HG03520 (cell line): ENCODE measurements around the gene SAMM50.

ENCODE experiments used
- ATAC-seq: cut with Tn5 transposase; IDR thresholded peaks from one replicate; pipeline ENCODE4 v1.9.1; 2021; ENCODE audit warnings: mild to moderate bottlenecking, moderate library complexity; ENCODE audit not compliant: unreplicated experiment

The SAMM50 gene

DNA sequence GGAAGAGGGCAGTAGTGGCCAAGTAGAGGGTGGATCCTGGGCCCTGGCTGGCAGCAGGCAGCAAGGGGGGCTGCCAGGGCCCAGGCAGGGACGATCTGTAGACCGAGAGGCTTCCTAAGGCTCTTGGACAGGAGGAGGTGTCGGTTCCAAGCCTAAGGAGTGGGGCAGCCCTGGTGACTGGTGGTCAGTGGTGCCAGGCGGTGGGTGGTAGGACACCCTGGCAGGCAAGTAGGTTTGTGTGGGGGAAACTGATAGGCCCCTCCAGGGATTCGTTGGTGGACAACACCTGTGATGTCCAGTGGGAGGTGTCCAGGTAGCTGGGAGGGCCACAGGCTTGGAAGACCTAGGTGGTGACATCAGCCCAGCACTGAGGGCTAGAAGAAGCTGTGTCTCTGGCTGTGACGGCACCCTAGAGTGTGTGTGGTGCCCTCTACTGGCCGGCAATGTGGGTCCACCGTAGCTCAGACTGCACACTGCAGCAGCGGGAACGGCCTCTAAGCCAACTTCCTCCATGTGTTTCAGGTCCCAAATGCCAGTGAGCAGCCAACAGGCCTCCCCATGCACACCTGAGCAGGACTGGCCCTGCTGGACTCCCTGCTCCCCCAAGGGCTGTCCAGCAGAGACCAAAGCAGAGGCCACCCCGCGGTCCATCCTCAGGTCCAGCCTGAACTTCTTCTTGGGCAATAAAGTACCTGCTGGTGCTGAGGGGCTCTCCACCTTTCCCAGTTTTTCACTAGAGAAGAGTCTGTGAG is 9.4 kb upstream of the SAMM50 start:
- ATAC-seq, result no peak

DNA sequence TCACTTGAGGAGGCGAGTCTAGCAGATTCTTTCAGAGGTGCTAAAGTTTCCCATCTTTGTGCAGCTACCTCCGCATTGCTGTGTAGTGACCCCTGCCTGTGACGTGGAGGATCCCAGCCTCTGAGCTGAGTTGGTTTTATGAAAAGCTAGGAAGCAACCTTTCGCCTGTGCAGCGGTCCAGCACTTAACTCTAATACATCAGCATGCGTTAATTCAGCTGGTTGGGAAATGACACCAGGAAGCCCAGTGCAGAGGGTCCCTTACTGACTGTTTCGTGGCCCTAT is 8.9 kb upstream of the SAMM50 start:
- no peak for ATAC-seq

DNA sequence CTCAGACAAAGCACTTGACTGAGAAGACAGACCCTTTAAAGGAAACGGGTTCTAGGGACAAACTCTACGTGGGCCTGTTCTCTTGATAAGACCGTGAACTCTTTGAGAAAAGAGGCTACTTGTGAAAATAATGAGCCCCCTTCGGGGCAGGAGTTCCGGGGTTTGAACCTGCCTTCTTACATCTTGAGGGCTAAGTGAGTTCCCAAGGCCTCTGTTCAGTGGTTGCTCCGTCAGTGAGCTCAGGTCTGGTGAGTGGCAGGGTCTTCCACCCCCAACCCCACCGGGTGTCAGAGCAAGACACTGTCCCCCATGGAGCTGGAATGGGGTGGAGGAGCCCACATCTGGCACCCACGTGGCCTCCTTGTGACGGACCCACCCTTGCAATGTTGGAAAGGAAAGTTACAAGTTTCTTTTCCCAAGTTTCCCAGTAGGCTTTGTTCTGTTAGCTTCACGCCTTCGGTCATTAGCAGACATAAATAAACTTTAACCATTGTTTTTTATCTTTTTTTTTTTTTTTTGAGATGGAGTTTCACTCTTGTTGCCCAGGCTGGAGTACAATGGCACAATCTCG is 6.3 kb upstream of the SAMM50 start:
- ATAC-seq, result no peak

DNA sequence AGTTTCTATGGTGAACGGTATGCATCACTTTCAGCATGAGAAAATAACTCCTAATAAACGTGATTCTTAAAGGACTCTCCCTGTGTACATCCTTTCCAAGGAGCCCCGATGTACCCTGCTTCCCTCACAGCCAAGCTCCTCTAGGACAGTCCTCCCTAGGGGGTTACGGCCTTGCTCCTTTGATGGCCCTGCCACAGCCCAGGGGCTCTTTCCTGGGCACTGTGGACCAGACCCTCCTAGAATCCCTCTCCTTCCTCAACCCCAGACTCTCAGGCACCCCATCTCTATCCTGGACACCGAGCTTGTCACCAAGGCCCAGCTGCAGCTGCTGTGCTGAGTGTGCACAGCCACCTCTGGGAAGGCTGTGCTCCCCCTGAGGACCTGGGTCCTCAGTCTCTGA is 3.9 kb upstream of the SAMM50 start:
- no peak for ATAC-seq

DNA sequence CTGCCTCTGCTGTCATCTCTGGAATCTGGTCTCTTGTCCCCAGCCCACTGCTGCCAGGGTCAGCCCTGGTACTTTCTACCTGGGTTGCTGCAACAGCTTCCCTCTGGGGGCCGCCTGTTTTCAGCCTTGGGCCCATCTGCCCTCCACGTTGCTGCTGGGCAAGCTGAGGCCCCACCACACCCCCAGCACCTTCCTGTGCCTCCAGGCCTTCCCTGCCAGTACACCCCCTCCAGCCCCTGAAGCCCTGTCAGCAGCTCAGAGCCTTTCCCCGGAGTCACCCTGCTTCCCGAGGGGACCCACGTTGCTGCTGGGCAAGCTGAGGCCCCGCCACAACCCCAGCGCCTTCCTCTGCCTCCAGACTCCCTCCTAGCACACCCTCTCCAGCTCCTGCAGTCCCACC is 3.3 kb upstream of the SAMM50 start:
- no peak for ATAC-seq

DNA sequence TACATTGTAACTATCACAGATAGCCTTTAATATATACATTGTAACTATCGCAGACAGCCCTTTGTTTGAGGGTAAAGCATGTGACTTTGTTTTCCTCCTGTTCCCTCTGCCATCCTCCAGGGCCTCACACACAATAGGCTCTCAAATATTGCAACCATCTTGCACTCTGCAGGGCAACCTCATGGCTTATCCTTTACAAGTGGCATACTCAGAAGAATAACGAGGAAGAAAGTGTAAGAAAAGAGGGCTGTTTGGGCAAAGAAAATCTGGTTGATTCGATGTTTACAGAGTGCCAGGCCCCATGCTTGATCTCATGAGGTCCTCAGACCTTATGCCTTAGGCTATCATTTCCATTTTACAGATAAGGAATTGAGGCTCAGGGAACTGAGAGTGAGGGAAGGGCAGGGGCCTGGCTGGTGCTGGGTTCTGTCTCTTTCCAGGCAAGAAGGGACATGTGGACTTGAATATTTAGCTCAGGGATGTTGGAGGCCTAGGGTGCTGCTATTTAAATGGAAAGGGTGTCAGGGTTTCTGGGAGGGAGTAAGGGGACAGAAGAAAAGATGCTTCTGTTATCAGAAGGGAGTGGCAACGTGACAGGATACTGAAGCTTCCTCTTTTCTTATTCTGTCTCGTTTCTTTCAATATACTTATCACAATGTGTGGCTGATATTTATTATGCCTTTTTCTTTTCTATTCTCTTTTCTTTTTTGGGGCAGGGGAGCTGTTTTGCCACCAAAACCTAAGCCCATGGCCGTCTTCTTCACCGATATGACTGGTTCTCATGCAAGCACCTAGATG is 1.1 kb upstream of the SAMM50 start:
- ATAC-seq, result no peak

DNA sequence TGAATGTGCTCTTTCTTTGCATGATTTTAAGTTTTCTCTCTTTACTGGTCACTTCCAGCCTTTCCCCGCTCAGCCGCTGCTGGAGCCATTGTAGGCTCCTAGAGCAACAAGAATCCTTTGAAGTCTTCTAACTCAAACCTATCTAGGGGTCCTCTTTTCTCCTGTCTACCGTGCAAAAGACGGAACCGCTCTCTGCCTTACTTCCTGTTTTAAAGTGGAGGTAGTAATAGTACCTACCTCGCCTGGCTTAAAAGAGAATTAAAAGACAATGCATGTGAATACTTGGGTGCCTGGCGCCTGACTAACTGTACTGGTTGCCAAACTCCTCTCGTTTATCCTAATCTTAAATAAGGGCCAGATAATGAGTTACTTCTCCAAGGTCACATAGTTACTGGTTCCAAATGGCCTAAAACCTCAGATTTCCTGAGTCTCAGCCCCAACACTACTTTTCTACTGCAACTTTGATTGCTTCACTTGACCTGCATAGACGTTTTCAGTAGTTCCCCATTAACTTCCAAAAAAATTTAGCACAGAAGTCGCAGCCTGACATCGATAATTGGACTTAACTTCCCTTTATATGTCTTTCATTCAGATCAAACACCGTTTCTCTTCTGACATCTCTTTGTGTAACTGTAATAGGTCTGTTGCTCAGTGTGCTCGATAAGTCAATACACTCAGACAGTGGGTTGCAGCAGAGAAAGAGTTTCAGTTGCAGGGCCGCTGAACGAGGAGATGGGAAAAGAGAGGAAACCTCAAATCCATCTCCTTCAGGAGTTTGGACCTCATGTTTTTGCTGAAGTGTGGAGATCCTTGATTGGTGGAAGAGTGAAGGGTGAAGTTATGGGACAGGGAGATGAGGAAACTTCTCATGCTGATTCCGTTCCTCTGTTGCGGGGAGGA is 891 bp downstream of the SAMM50 start:
- ATAC-seq, result no peak

DNA sequence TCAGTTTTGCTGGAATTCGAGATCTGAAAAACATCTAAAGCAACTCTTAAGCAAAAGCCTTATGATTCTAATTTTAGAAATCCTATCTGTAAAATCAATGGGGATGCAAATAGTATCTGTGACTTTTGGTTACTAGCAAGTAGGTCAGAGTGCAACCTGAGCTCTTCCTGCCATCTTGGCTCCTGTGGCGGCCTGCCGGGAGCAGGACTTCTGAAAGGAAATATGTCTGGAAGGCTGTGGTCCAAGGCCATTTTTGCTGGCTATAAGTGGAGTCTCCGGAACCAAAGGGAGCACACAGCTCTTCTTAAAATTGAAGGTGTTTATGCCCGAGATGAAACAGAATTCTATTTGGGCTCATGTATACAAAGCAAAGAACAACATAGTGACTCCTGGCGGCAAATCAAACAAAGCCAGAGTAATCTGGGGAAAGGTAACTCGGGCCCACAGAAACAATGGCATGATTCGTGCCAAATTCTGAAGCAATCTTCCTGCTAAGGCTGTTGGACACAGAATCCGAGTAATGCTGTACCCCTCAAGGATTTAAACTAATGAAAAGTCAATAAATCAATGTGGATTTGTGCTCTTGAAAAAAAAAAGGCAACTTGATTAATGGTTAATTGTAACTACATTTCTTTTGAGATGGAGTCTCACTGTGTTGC is 1.7 kb downstream of the SAMM50 start:
- no peak for ATAC-seq

GRCh38 chr22:43957871-43958270 is 2.6 kb downstream of the SAMM50 start:
- ATAC-seq, result no peak

GRCh38 chr22:43964314-43964857 is 9.1 kb downstream of the SAMM50 start:
- ATAC-seq, result no peak

DNA sequence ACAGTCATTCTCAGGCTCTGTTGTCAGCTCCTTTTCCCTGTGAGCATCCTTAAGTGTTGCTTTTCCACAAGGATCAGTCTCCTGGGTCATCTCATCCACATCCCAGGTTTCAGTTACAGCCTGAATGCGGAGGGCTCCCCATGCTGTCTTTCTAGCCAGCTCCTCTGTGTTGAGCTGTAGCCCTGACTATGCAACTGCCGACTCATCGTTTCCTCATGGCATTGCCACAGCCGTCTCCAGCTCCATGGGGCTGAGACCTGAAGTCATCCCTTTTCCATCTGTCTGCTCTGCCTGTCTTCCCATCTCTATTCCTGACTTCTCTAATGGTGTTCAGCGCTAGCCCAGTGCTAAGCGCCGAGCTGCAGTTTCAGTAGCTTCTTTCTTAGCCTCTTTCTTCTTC is 11.8 kb downstream of the SAMM50 start:
- no peak for ATAC-seq

- ATAC-seq, result no peak
Measured at GRCh38 chr22:43968614-43969013, 13.4 kb downstream of the SAMM50 start.

DNA sequence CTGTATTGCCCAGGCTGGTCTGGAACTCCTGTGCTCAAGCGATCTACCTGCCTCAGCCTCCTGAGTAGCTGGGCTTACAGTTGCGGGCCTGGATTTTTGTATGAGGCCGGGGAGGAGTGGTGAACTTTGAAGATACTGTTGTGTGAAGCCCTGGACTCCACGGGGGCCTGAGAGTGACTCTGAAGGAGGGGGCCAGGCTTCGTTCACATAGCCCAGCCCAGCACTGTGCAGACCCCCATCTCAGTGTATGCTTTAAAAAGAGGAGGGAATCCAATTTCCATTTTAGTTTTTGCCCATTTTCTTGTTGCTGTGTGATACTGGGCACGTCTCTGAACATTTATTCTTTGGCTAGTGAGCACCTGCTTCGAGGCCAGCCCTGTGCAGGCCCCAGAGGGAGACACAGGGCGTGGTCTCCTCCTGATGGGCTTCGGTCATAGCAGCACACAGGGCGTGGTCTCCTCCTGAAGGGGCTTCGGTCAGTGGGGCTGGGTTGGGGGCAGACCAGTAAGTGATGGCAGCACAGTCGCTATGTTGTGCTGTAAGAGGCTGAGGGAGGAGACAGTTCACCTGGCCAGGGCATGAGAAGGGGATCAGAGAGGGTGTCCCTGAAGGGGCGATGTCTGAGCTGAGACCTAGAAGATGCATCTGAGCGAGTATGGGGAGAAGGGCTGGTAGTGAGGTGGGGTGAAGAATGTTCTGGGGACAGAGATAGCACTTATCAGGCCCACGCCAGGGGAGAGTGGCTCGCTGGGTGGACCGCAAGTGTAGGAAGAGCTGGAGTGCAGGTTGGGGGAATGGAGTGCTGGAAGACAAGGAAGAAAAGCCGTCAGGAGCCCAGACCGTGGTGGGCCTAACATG is 14.0 kb downstream of the SAMM50 start:
- ATAC-seq, result no peak

- ATAC-seq, result no peak
Measured at GRCh38 chr22:43969989-43970755, 14.9 kb downstream of the SAMM50 start.

DNA sequence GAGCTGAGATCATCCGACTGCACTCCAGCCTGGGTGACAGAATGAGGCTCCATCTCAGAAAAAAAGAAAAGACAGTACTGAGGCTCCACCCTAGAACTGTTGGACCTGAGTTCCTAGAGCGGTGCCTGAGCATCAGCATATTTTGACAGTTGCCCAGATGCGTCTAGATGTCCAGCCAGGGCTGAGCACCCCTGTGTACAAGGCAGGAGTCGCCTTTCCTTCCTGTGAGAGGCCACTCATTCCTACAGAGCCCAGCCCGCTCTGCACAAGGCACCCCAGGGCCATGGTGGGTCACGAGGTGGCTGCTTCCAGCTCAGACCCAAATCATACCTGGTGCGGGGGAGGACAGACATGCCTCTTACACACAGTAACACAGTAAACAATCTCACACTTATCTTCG is 15.9 kb downstream of the SAMM50 start:
- no peak for ATAC-seq

- ATAC-seq, result no peak
Measured at GRCh38 chr22:43972931-43973462, 17.8 kb downstream of the SAMM50 start.

DNA sequence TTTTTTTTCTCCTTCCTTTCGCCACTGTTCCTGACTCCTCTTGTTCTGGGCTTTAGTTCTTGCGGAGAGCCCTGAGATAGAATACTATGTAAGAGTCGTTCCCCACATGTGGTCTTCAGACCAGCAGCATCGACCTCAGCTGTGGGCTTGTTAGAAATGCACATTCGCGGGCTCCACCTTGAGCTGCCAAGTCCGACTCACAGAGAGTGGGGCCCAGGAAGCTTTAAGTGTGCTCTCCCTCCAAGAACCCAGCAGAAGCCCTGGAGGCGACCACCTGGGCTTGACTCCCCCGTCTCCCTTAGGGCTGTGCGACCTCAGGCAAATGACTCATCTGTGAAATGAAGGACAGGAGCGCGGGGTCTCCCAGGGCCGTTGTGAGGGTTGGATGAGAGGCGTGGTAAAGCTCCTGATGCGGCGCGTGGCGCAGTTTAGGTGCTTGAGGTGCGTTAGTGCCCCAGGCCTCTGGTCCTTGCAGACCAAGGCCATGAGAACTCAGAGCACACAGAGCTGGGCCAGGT is 18.8 kb downstream of the SAMM50 start:
- no peak for ATAC-seq

GRCh38 chr22:43975041-43975440 is 19.8 kb downstream of the SAMM50 start:
- no peak for ATAC-seq
